Measurements from ENCODE around the gene PPT1.

The PPT1 gene

DNA sequence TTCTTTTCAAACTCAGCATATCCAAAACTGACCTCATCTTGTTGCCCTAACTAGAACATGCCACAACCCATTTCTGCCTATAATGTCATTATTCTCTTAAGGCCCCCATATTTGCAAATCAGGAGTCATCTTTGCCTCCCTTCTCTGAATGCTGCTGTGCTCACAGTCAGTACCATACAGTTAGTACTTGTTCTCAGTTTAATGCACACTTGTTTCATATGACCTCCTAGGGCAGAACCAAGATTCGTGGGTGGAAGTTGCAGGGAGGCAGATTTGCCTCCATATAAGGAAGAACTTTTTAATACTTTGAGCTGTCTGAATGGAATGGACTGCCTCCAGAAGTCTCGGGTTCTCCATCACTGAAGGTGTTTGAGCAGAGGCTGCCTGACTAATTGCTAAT is 47.3 kb downstream of the PPT1 start:
- H3K4me3 ChIP-seq (ENCODE audit: severe bottlenecking), result no peak overlapping the region
- H3K27me3 ChIP-seq (ENCODE audit: insufficient read depth, poor library complexity, severe bottlenecking), result no peaks in the 10 kb centered on the region
- H3K27ac ChIP-seq (ENCODE audit: poor library complexity, severe bottlenecking), result no peak overlapping the region
- ATAC-seq (ENCODE audit: low read depth) (peak; percentile 11; the same call in 2 of the 3 replicates), DNase-seq (ENCODE audit: low spot score) (no peak)
- H3K9me3 ChIP-seq (ENCODE audit: severe bottlenecking), result no peaks in the 10 kb centered on the region
- H3K36me3 ChIP-seq (ENCODE audit: low read depth), result peaks cover 79% of the 10 kb centered on the region
- peaks cover 14% of the 10 kb centered on the region for H3K4me1 ChIP-seq (ENCODE audit: insufficient read depth, poor library complexity, severe bottlenecking)
- TF ChIP-seq, protein P1, sequence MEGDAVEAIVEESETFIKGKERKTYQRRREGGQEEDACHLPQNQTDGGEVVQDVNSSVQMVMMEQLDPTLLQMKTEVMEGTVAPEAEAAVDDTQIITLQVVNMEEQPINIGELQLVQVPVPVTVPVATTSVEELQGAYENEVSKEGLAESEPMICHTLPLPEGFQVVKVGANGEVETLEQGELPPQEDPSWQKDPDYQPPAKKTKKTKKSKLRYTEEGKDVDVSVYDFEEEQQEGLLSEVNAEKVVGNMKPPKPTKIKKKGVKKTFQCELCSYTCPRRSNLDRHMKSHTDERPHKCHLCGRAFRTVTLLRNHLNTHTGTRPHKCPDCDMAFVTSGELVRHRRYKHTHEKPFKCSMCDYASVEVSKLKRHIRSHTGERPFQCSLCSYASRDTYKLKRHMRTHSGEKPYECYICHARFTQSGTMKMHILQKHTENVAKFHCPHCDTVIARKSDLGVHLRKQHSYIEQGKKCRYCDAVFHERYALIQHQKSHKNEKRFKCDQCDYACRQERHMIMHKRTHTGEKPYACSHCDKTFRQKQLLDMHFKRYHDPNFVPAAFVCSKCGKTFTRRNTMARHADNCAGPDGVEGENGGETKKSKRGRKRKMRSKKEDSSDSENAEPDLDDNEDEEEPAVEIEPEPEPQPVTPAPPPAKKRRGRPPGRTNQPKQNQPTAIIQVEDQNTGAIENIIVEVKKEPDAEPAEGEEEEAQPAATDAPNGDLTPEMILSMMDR (IDR thresholded peaks at IDR 0.05; ENCODE audit: poor library complexity, severe bottlenecking), result no peak

DNA sequence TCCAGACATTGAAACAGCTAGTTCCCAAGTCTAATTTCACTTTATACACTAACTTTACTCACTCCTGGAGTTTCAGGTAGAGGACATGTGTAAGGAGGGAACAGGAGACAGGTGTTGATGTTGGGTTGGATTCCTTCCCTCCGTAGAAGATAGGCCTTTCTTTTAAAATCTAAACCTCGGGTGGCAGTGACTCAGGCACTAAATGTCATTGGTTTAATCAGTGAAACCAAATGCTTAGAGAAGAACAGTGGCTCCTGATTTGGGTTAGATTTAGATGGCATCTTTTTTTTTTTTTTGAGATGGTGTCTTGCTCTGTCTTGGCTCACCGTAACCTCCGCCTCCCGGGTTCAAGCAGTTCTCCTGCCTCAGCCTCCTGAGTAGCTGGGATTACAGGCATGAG is 49.3 kb downstream of the PPT1 start:
- Histone ChIP-seq H3K9me3 (ENCODE audit: severe bottlenecking) (no peaks in the 10 kb centered on the region), H3K4me3 (ENCODE audit: severe bottlenecking) (no peak overlapping the region), H3K27ac (ENCODE audit: poor library complexity, severe bottlenecking) (no peak overlapping the region), H3K36me3 (ENCODE audit: low read depth) (peaks cover 84% of the 10 kb centered on the region), H3K4me1 (ENCODE audit: insufficient read depth, poor library complexity, severe bottlenecking) (peaks cover 8% of the 10 kb centered on the region), H3K27me3 (ENCODE audit: insufficient read depth, poor library complexity, severe bottlenecking) (no peaks in the 10 kb centered on the region)
- TF ChIP-seq, protein P1 (IDR thresholded peaks at IDR 0.05; ENCODE audit: poor library complexity, severe bottlenecking), result no peak
- ATAC-seq (ENCODE audit: low read depth), result no peak
- no peak for DNase-seq (ENCODE audit: low spot score)

DNA sequence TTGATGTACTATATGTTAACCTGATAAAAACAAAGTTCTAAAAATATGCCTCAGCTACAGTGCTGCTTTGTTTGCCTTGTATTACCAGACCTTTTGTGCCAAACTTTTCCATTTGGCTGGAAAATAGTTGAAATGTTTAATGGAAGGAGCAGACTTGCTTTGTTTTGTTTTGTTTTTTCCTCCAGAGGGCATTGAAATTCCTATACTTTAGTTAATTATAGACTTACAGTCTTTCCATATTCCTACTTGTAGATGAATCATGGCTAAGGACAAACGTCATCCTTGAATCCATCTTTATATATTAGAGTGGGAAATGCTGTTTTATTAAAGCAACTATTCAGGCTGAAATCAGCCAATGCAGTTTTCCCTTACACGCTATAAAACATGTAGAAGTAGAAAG is 49.8 kb downstream of the PPT1 start:
- no peak for DNase-seq (ENCODE audit: low spot score)
- TF ChIP-seq, protein P1 (IDR thresholded peaks at IDR 0.05; ENCODE audit: poor library complexity, severe bottlenecking), result no peak
- no peak for ATAC-seq (ENCODE audit: low read depth)
- peaks cover 85% of the 10 kb centered on the region for H3K36me3 ChIP-seq (ENCODE audit: low read depth)
- H3K4me3 ChIP-seq (ENCODE audit: severe bottlenecking), result no peak overlapping the region
- peaks cover 12% of the 10 kb centered on the region for H3K4me1 ChIP-seq (ENCODE audit: insufficient read depth, poor library complexity, severe bottlenecking)
- no peaks in the 10 kb centered on the region for H3K27me3 ChIP-seq (ENCODE audit: insufficient read depth, poor library complexity, severe bottlenecking)
- no peak overlapping the region for H3K27ac ChIP-seq (ENCODE audit: poor library complexity, severe bottlenecking)
- H3K9me3 ChIP-seq (ENCODE audit: severe bottlenecking), result no peaks in the 10 kb centered on the region

DNA sequence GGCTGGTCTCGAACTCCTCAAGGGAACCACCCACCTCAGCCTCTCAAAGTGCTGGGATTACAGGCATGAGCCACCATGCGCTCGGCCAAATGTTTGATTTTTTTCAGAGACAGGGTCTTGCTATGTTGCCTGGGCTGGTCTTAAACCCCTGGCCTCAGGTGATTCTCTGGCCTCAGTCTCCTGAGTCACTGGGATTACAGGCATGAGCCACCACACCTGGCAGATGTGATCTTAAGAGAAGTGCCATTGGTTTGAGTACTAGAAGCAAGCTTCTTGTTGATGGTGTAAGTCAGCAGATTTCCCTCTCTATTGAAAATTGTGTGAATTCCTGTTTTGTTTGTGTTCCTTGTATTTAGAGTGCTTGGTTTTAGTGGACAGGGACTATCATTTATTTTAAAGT is 51.3 kb downstream of the PPT1 start:
- no peaks in the 10 kb centered on the region for H3K27me3 ChIP-seq (ENCODE audit: insufficient read depth, poor library complexity, severe bottlenecking)
- H3K36me3 ChIP-seq (ENCODE audit: low read depth), result peaks cover 83% of the 10 kb centered on the region
- TF ChIP-seq, protein P1 (IDR thresholded peaks at IDR 0.05; ENCODE audit: poor library complexity, severe bottlenecking), result no peak
- DNase-seq (ENCODE audit: low spot score) (no peak), ATAC-seq (ENCODE audit: low read depth) (no peak)
- H3K4me3 ChIP-seq (ENCODE audit: severe bottlenecking), result no peak overlapping the region
- no peak overlapping the region for H3K27ac ChIP-seq (ENCODE audit: poor library complexity, severe bottlenecking)
- H3K4me1 ChIP-seq (ENCODE audit: insufficient read depth, poor library complexity, severe bottlenecking), result peaks cover 20% of the 10 kb centered on the region
- H3K9me3 ChIP-seq (ENCODE audit: severe bottlenecking), result no peaks in the 10 kb centered on the region

DNA sequence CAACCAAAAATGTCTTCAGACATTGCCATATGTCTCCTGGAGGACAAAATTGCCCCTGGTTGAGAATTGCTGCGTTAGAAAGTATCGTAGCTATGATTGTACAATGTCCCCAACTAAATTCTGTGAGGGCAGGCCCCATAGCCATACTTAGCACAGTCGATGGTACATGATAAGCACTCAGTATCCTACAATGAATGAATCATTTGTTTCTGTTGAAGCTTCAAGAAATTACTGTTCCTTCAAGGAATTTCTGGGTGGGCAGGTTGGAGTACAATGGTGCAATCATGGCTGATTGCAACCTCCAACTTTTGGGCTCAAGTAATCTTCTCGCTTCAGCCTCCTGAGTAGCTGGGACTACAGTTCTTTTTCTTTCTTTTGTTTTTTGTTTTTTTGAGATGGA is 51.9 kb downstream of the PPT1 start:
- TF ChIP-seq, protein P1 (IDR thresholded peaks at IDR 0.05; ENCODE audit: poor library complexity, severe bottlenecking), result no peak
- Histone ChIP-seq H3K4me1 (ENCODE audit: insufficient read depth, poor library complexity, severe bottlenecking) (peaks cover 20% of the 10 kb centered on the region), H3K36me3 (ENCODE audit: low read depth) (peaks cover 78% of the 10 kb centered on the region), H3K27me3 (ENCODE audit: insufficient read depth, poor library complexity, severe bottlenecking) (no peaks in the 10 kb centered on the region), H3K4me3 (ENCODE audit: severe bottlenecking) (no peak overlapping the region), H3K27ac (ENCODE audit: poor library complexity, severe bottlenecking) (no peak overlapping the region), H3K9me3 (ENCODE audit: severe bottlenecking) (no peaks in the 10 kb centered on the region)
- no peak for ATAC-seq (ENCODE audit: low read depth)
- DNase-seq (ENCODE audit: low spot score), result no peak
